ENCODE measurements around the gene TMEM176B. TPM values are rescaled to one million over a fixed set of nuclear protein-coding genes. Genes with fewer than 3 reads are reported as not detected.

The TMEM176B gene
- total and polyA plus RNA-seq, 2 donors (not counting 3 experiments of a cell fraction or from before 2014, with no cell fraction given) = 0.23 TPM; not detected in 1

GRCh38 chr7:150788474-150789269 is 11.5 kb downstream of the TMEM176B start:
- TF ChIP-seq FOS (IDR thresholded peaks at IDR 0.05; ENCODE audit: borderline replicate concordance, insufficient read depth, low read length) = no peak
- TF ChIP-seq MYC (IDR thresholded peaks at IDR 0.05; ENCODE audit: low read depth, low read length) = no peak
- TF ChIP-seq POLR2AphosphoS5 (IDR thresholded peaks at IDR 0.05; ENCODE audit: insufficient read depth, low read depth, low read length) = no peak
- no peak for TF ChIP-seq JUN (IDR thresholded peaks at IDR 0.05; ENCODE audit: borderline replicate concordance, insufficient read depth, insufficient read length, low read depth)
- no peak for TF ChIP-seq MAX (IDR thresholded peaks at IDR 0.05; ENCODE audit: insufficient read depth, insufficient read length)
- no peak for TF ChIP-seq POLR2A (IDR thresholded peaks at IDR 0.05; ENCODE audit: low read depth, low read length)
- TF ChIP-seq EZH2 (IDR thresholded peaks at IDR 0.05; ENCODE audit: borderline replicate concordance, low read depth, low read length, severe bottlenecking) = no peak
- no peak for TF ChIP-seq CTCF (IDR thresholded peaks at IDR 0.05; ENCODE audit: extremely low read depth in 1 of 2, insufficient read depth in 1 of 2, low read depth in 1 of 2, low read length in 2 of 2)
- no peak for TF ChIP-seq GATA2 (IDR thresholded peaks at IDR 0.05; ENCODE audit: insufficient read depth, insufficient read length, low read depth, low read length)
- no peak overlapping the region for H3K27ac ChIP-seq (ENCODE audit: insufficient read depth, low read depth, low read length)
- H2AFZ ChIP-seq (ENCODE audit: low read depth, low read length) = no peak overlapping the region
- no peaks in the 10 kb centered on the region for H3K9me3 ChIP-seq (replicated peaks; ENCODE audit: control insufficient read depth, insufficient read depth, low read length)
- POLR2A ChIA-PET = no interaction called here
- no peaks in the 10 kb centered on the region for H3K4me1 ChIP-seq (ENCODE audit: control insufficient read depth, extremely low read depth, insufficient read depth, low read length)
- H3K27me3 ChIP-seq (ENCODE audit: control insufficient read depth in 2 of 2, insufficient read depth in 2 of 2, low read length in 2 of 2) = peaks cover 16 to 20% of the 10 kb centered on the region in 2 experiments
- H3K36me3 ChIP-seq (ENCODE audit: control insufficient read depth in 2 of 2, extremely low read depth in 1 of 2, insufficient read depth in 2 of 2, low read length in 2 of 2) = no peaks in the 10 kb centered on the region
- CTCF ChIA-PET = interaction anchor here (1.2 to 3.2 kb wide), 2 partner anchors 10 kb away, joined by 3 to 20 read pairs; no protein-coding TSS in a partner anchor
- intact Hi-C loops (cut with micrococcal nuclease) = no loop called here
- H3K9ac ChIP-seq (replicated peaks; ENCODE audit: extremely low read depth, insufficient read depth, low read length) = no peak overlapping the region
- FAIRE-seq = no peak
- no peaks in the 10 kb centered on the region for H3K79me2 ChIP-seq (ENCODE audit: control insufficient read depth, insufficient read depth, low read length)
- DNase-seq (ENCODE audit: low read depth, low spot score) = no peak
- H3K4me2 ChIP-seq (ENCODE audit: insufficient read depth, low read length) = no peak overlapping the region
- H4K20me1 ChIP-seq (replicated peaks; ENCODE audit: control insufficient read depth, extremely low read depth, insufficient read depth, low read length) = no peaks in the 10 kb centered on the region
- H3K4me3 ChIP-seq (replicated peaks in 1 of 3; ENCODE audit: insufficient read depth in 1 of 3, low read depth in 1 of 3, low read length in 3 of 3) = no peak overlapping the region
- no peaks in the 10 kb centered on the region for H3K9me1 ChIP-seq (replicated peaks; ENCODE audit: control insufficient read depth, extremely low read depth, insufficient read depth, low read length)
- no TSS peak for BruUV-seq (replicated peaks)
- dilution Hi-C loops (cut with MboI; ENCODE audit: extremely low pct_ligation_motif_present, low sequenced_read_pairs) = no loop called here
